Activated gamma-delta T cell treated with Interleukin-2 at 50 U/mL for 16 hours (primary cell): ENCODE results near the gene ABCA2.

Experiments used
- DNase-seq: peaks from one replicate; pipeline ENCODE4 v3.0.0-alpha.2; 2020

ABCA2 gene

GRCh38 chr9:136960938-136961275 lies 67.1 kb downstream of the ABCA2 start:
- DNase-seq, result no peak

GRCh38 chr9:136960212-136960937 lies 67.7 kb downstream of the ABCA2 start:
- DNase-seq, result peak; percentile 75

GRCh38 chr9:136958898-136959850 lies 68.9 kb downstream of the ABCA2 start:
- DNase-seq, result no peak

GRCh38 chr9:136958473-136958872 lies 69.6 kb downstream of the ABCA2 start:
- no peak for DNase-seq

GRCh38 chr9:136957901-136958300 lies 70.1 kb downstream of the ABCA2 start:
- DNase-seq, result no peak

- no peak for DNase-seq
These were observed 70.6 kb downstream of the ABCA2 start for GRCh38 chr9:136957461-136957860.
